Stomach (tissue), 4 donors: ENCODE results near the gene IFNA6.

Experiments
- POLR2A ChIP-seq, 4 donors: fragments of 450-650 bp; IDR thresholded peaks; one replicate each; pipeline ENCODE4 v1.6.1; 2016; ENCODE audit warnings: antibody characterized with exemption in 4 of 4, control low read depth in 2 of 4, mild to moderate bottlenecking in 1 of 4, moderate library complexity in 1 of 4
- POLR2AphosphoS5 ChIP-seq, 3 donors: sonication (generic); formaldehyde crosslinking; IDR thresholded peaks; one replicate each; pipeline ENCODE4 v1.6.1; 2016; ENCODE audit warnings: antibody characterized with exemption in 3 of 3
- TF ChIP-seq, protein P1 (sequence below), 7 experiments: fragments of 450-650 bp in 4 of 7; fragments of 200-600 bp in 3 of 7; sonication (generic) in 3 of 7; IDR thresholded peaks; one replicate each; pipeline ENCODE4 v1.5.1; 2016 to 2019; ENCODE audit warnings: antibody characterized with exemption in 7 of 7, control low read depth in 2 of 7, mild to moderate bottlenecking in 1 of 7

DNA sequence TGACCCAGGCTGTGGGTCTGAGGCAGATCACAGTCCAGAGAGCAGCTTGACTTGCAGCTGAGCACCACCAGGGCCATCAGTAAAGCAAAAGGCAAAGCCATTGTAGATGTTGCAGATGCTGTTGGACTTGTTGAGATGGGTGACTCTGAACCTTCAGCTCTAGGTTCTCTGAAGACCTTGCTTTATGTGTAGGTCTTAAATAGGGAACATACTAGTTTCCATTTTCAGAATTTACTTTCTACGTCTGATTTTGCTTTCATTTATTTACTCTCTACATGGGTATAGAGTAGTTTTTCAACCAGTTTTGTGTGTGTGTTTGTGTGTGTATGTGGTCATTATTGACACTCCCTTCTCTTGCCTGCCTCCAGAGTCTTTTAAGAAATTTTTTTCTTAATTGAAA is at the start of gene IFNA6:
- TF ChIP-seq, protein P1, sequence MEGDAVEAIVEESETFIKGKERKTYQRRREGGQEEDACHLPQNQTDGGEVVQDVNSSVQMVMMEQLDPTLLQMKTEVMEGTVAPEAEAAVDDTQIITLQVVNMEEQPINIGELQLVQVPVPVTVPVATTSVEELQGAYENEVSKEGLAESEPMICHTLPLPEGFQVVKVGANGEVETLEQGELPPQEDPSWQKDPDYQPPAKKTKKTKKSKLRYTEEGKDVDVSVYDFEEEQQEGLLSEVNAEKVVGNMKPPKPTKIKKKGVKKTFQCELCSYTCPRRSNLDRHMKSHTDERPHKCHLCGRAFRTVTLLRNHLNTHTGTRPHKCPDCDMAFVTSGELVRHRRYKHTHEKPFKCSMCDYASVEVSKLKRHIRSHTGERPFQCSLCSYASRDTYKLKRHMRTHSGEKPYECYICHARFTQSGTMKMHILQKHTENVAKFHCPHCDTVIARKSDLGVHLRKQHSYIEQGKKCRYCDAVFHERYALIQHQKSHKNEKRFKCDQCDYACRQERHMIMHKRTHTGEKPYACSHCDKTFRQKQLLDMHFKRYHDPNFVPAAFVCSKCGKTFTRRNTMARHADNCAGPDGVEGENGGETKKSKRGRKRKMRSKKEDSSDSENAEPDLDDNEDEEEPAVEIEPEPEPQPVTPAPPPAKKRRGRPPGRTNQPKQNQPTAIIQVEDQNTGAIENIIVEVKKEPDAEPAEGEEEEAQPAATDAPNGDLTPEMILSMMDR (IDR thresholded peaks at IDR 0.05): no peak
- TF ChIP-seq POLR2A (IDR thresholded peaks at IDR 0.05) (no peak), POLR2AphosphoS5 (IDR thresholded peaks at IDR 0.05) (no peak)
